NCI-H1417 (cell line): ENCODE results near the gene CLIC5.
A peak's percentile ranks its signal among the peaks of the same experiment; 100 is the strongest.

Source experiments
- DNase-seq, 3 experiments: peaks; one replicate each; lab custom pipeline; 2025; lab: John Stamatoyannopoulos, UW

Gene CLIC5

GRCh38 chr6:45997875-45998506 lies 17.7 kb downstream of the CLIC5 start:
- no peak for DNase-seq

GRCh38 chr6:45991189-45991588 lies 24.5 kb downstream of the CLIC5 start:
- no peak for DNase-seq

- no peak for DNase-seq
These were observed 25.5 kb downstream of the CLIC5 start for GRCh38 chr6:45990162-45990561.

- no peak for DNase-seq
These were observed 27.0 kb downstream of the CLIC5 start for GRCh38 chr6:45988635-45989034.

- DNase-seq = no peak
These were observed 27.8 kb downstream of the CLIC5 start for GRCh38 chr6:45987856-45988255.

- no peak for DNase-seq
These were observed 28.9 kb downstream of the CLIC5 start for GRCh38 chr6:45986746-45987274.

GRCh38 chr6:45984788-45985425 lies 30.8 kb downstream of the CLIC5 start:
- no peak for DNase-seq

- DNase-seq = no peak
These were observed 31.3 kb downstream of the CLIC5 start for GRCh38 chr6:45984347-45984746.

- no peak for DNase-seq
These were observed 32.6 kb downstream of the CLIC5 start for GRCh38 chr6:45983062-45983461.

- no peak for DNase-seq
These were observed 33.2 kb downstream of the CLIC5 start for GRCh38 chr6:45982280-45983036.

GRCh38 chr6:45981046-45981445 lies 34.6 kb downstream of the CLIC5 start:
- no peak for DNase-seq

GRCh38 chr6:45979311-45979710 lies 36.3 kb downstream of the CLIC5 start:
- DNase-seq = no peak

GRCh38 chr6:45974596-45974995 lies 41.1 kb downstream of the CLIC5 start:
- no peak for DNase-seq

- no peak for DNase-seq
These were observed 42.7 kb downstream of the CLIC5 start for GRCh38 chr6:45972795-45973503.

- no peak for DNase-seq
These were observed 44.4 kb downstream of the CLIC5 start for GRCh38 chr6:45971287-45971686.

- DNase-seq = peak in 2 of 3 experiments; percentile 32 to 67
These were observed 45.3 kb downstream of the CLIC5 start for GRCh38 chr6:45970326-45970725.

GRCh38 chr6:45969883-45970282 lies 45.8 kb downstream of the CLIC5 start:
- peak in 1 of 3 experiments; percentile 16 for DNase-seq

- peak in 1 of 3 experiments; percentile 2 for DNase-seq
These were observed 46.6 kb downstream of the CLIC5 start for GRCh38 chr6:45969026-45969425.

GRCh38 chr6:45967363-45967762 lies 48.3 kb downstream of the CLIC5 start:
- no peak for DNase-seq

- DNase-seq = no peak
These were observed 48.9 kb downstream of the CLIC5 start for GRCh38 chr6:45966797-45967196.

GRCh38 chr6:45966340-45966739 lies 49.3 kb downstream of the CLIC5 start:
- DNase-seq = no peak

- no peak for DNase-seq
These were observed 49.9 kb downstream of the CLIC5 start for GRCh38 chr6:45965792-45966191.
